ENCODE measurements around the gene LCNL1. TPM values are rescaled to one million over a fixed set of nuclear protein-coding genes. Genes with fewer than 3 reads are reported as not detected.

Gene LCNL1
- total RNA-seq, 1 experiment from 2014 or later: not detected

DNA sequence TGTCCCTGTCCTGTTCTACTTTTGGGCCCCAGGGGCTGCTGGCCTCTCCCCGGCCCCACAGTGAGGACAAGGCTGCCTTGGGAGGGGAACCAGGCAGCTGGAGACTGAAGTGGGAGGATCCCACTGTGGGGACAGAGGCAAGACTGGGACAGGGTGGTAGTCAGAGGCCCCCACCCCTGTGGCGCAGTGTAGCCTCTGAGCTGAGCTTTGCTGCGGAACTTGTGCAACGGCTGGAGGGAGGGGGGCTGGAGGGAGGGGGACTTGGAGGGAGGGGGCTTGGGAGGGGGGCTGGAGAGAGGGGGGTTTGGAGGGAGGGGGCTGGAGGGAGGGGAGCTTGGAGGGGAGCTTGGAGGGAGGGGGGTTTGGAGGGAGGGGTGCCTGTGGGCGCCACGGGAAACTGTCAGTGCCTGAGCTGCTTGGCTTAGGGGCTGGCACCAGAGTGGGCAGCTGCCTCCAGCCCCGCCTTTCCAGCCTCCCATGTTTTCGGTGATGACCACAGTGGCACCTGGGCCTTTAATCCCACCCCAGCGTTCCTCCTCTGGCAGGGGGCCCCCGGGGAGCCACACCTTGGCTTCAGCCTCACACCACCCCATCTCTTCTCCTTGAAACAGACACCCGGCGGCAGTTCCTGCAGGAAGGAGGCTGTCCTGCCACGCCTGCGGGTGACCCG lies 51.4 kb downstream of the LCNL1 start:
- no peak for DNase-seq (ENCODE audit: low spot score)
- CTCF ChIA-PET: interaction anchor here (0.6 to 1.9 kb wide), 9 partner anchors 13 to 255 kb away, joined by 3 to 17 read pairs (median 3); partner anchors contain the start of genes MAN1B1, NPDC1 and TMEM141
- TF ChIP-seq, protein P1, sequence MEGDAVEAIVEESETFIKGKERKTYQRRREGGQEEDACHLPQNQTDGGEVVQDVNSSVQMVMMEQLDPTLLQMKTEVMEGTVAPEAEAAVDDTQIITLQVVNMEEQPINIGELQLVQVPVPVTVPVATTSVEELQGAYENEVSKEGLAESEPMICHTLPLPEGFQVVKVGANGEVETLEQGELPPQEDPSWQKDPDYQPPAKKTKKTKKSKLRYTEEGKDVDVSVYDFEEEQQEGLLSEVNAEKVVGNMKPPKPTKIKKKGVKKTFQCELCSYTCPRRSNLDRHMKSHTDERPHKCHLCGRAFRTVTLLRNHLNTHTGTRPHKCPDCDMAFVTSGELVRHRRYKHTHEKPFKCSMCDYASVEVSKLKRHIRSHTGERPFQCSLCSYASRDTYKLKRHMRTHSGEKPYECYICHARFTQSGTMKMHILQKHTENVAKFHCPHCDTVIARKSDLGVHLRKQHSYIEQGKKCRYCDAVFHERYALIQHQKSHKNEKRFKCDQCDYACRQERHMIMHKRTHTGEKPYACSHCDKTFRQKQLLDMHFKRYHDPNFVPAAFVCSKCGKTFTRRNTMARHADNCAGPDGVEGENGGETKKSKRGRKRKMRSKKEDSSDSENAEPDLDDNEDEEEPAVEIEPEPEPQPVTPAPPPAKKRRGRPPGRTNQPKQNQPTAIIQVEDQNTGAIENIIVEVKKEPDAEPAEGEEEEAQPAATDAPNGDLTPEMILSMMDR (conservative IDR thresholded peaks at IDR 0.05; ENCODE audit: low read depth, low read length): no peak
- TF ChIP-seq EZH2 (IDR thresholded peaks at IDR 0.05; ENCODE audit: borderline replicate concordance, low read depth, low read length, poor library complexity, severe bottlenecking): no peak
- intact Hi-C loops (cut with micrococcal nuclease; ENCODE audit: unreplicated experiment): no loop called here
- H3K27ac ChIP-seq (ENCODE audit: low read depth, low read length, poor library complexity, severe bottlenecking): no peak overlapping the region
- BruUV-seq (replicated peaks): no TSS peak
- POLR2A ChIA-PET (ENCODE audit: low non-redundant PET): interaction anchor here (0.6 kb wide), 2 partner anchors 10 to 12 kb away, joined by 3 to 4 read pairs; no protein-coding TSS in a partner anchor
- peaks cover 2% of the 10 kb centered on the region for H3K36me3 ChIP-seq (ENCODE audit: insufficient read depth, low read length, poor library complexity, severe bottlenecking)
- H3K9me3 ChIP-seq (ENCODE audit: low read depth, low read length, poor library complexity, severe bottlenecking): no peaks in the 10 kb centered on the region
- H3K4me3 ChIP-seq (ENCODE audit: low read depth, low read length, poor library complexity, severe bottlenecking): peak overlapping the region; percentile 22
- H3K27me3 ChIP-seq (replicated peaks; ENCODE audit: insufficient read depth, low read depth, low read length, poor library complexity): no peaks in the 10 kb centered on the region
- peaks cover 10% of the 10 kb centered on the region for H3K4me1 ChIP-seq (ENCODE audit: insufficient read depth, low read length, poor library complexity, severe bottlenecking)

DNA sequence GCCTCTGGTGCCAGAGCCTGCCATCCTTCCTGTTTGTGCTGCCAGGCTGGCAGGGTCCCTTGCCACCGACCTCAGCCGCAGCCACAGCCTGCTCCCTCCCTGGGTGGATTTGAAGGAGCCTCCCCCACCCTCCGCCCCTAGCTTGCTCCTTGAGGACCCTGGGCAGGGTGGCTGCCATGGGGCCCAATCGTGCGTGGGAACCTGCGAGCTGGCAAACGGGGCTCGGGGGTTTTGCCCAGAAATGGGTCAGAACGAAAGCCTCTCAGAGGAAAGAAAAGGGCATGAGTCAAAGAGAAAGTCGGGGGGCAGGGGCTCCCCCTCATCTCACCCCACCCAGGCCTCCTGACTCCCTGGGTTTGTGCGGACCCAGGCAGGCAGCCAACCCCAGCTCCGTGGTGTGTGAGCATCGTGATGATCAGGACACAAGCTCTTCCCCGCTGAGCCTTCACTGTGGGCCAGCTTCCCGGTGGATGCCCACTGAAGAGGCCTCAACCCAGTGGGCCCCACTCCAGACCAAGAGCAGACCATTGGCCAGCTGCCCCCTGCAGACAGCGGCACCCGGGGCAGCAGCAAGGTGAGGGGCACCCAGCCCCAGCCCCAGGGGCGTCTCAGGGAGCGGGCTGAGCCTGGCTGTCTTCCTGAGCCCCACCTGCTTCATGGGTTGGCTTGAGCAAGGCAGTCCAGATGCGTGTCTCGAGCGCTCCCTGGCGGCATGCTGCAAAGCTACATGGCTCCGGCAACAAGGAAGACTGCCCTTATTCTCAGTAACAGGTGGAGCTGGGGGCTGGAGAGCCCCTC lies 52.1 kb downstream of the LCNL1 start:
- Histone ChIP-seq H3K27ac (ENCODE audit: low read depth, low read length, poor library complexity, severe bottlenecking) (no peak overlapping the region), H3K4me3 (ENCODE audit: low read depth, low read length, poor library complexity, severe bottlenecking) (peak overlapping the region; percentile 22), H3K36me3 (ENCODE audit: insufficient read depth, low read length, poor library complexity, severe bottlenecking) (peaks cover 10% of the 10 kb centered on the region), H3K4me1 (ENCODE audit: insufficient read depth, low read length, poor library complexity, severe bottlenecking) (peaks cover 9% of the 10 kb centered on the region), H3K27me3 (replicated peaks; ENCODE audit: insufficient read depth, low read depth, low read length, poor library complexity) (no peaks in the 10 kb centered on the region), H3K9me3 (ENCODE audit: low read depth, low read length, poor library complexity, severe bottlenecking) (no peaks in the 10 kb centered on the region)
- intact Hi-C loops (cut with micrococcal nuclease; ENCODE audit: unreplicated experiment): loop anchor here (1.0 kb wide), 1 partner anchor 248 kb away; no protein-coding TSS in a partner anchor
- peak; percentile 89 for DNase-seq (ENCODE audit: low spot score)
- BruUV-seq (replicated peaks): no TSS peak
- ChIA-PET CTCF (interaction anchor here (0.6 to 1.9 kb wide), 20 partner anchors 10 to 373 kb away, joined by 3 to 17 read pairs (median 3); partner anchors contain the start of genes AJM1, MAN1B1, NPDC1 and TMEM141), POLR2A (ENCODE audit: low non-redundant PET) (interaction anchor here (0.6 kb wide), 2 partner anchors 10 to 13 kb away, joined by 3 to 4 read pairs; no protein-coding TSS in a partner anchor)
- TF ChIP-seq, protein P1 (conservative IDR thresholded peaks at IDR 0.05; ENCODE audit: low read depth, low read length): peak; percentile 96
- no peak for TF ChIP-seq EZH2 (IDR thresholded peaks at IDR 0.05; ENCODE audit: borderline replicate concordance, low read depth, low read length, poor library complexity, severe bottlenecking)

Other genes with a start within 250 kb of the LCNL1 start
- gene LCN10, start 240.1 kb upstream of the LCNL1 start, total RNA-seq (2021): 0.15 and 0.35 TPM in 2 replicates
- gene LCN6, start 234.5 kb upstream of the LCNL1 start, total RNA-seq (2021): not detected in 2 replicates
- not detected in 2 replicates for gene LCN8, start 224.8 kb upstream of the LCNL1 start, total RNA-seq (2021)
- not detected in 2 replicates for gene LCN15, start 218.5 kb upstream of the LCNL1 start, total RNA-seq (2021)
- 32.7 and 39.5 TPM in 2 replicates for gene TMEM141, start 191.6 kb upstream of the LCNL1 start, total RNA-seq (2021)
- 0.46 TPM in 1 of 2 replicates, not detected in the other for gene CCDC183, start 186.7 kb upstream of the LCNL1 start, total RNA-seq (2021)
- gene RABL6, start 175.0 kb upstream of the LCNL1 start, total RNA-seq (2021): 208 and 210 TPM in 2 replicates
- gene AJM1, start 140.5 kb upstream of the LCNL1 start, total RNA-seq (2021): 1.8 and 2.0 TPM in 2 replicates
- gene PHPT1, start 133.6 kb upstream of the LCNL1 start, total RNA-seq (2021): 94.7 and 109 TPM in 2 replicates
- gene MAMDC4, start 130.6 kb upstream of the LCNL1 start, total RNA-seq (2021): 7.9 and 10.1 TPM in 2 replicates
- gene EDF1, start 116.7 kb upstream of the LCNL1 start, total RNA-seq (2021): 321 and 330 TPM in 2 replicates
- 29.2 and 33.2 TPM in 2 replicates for gene TRAF2, start 96.5 kb upstream of the LCNL1 start, total RNA-seq (2021)
- 76.7 and 81.8 TPM in 2 replicates for gene FBXW5, start 38.3 kb upstream of the LCNL1 start, total RNA-seq (2021)
- gene C8G, start 37.8 kb upstream of the LCNL1 start, total RNA-seq (2021): 0.74 and 0.75 TPM in 2 replicates
- gene LCN12, start 30.7 kb upstream of the LCNL1 start, total RNA-seq (2021): 1.1 TPM in 1 of 2 replicates, not detected in the other
- not detected in 2 replicates for gene PTGDS, start 5.5 kb upstream of the LCNL1 start, total RNA-seq (2021)
- gene PAXX, start 9.4 kb downstream of the LCNL1 start, total RNA-seq (2021): 91.5 and 99.5 TPM in 2 replicates
- gene CLIC3, start 13.6 kb downstream of the LCNL1 start, total RNA-seq (2021): not detected in 2 replicates
- 27.8 and 38.9 TPM in 2 replicates for gene ABCA2, start 45.2 kb downstream of the LCNL1 start, total RNA-seq (2021)
- gene FUT7, start 49.1 kb downstream of the LCNL1 start, total RNA-seq (2021): not detected in 2 replicates
- gene NPDC1, start 63.2 kb downstream of the LCNL1 start, total RNA-seq (2021): 73.9 and 81.4 TPM in 2 replicates
- not detected in 2 replicates for gene ENTPD2, start 71.1 kb downstream of the LCNL1 start, total RNA-seq (2021)
- 30.6 and 33.7 TPM in 2 replicates for gene SAPCD2, start 87.6 kb downstream of the LCNL1 start, total RNA-seq (2021)
- gene UAP1L1, start 94.5 kb downstream of the LCNL1 start, total RNA-seq (2021): 11.2 and 13.0 TPM in 2 replicates
- gene MAN1B1, start 104.0 kb downstream of the LCNL1 start, total RNA-seq (2021): 48.6 and 54.9 TPM in 2 replicates
- 120 and 122 TPM in 2 replicates for gene DPP7, start 131.7 kb downstream of the LCNL1 start, total RNA-seq (2021)
- gene GRIN1, start 156.2 kb downstream of the LCNL1 start, total RNA-seq (2021): 0.17 and 0.52 TPM in 2 replicates
- gene LRRC26, start 187.1 kb downstream of the LCNL1 start, total RNA-seq (2021): not detected in 2 replicates
- not detected in 2 replicates for gene TMEM210, start 189.1 kb downstream of the LCNL1 start, total RNA-seq (2021)
- 49.6 and 54.1 TPM in 2 replicates for gene ANAPC2, start 205.6 kb downstream of the LCNL1 start, total RNA-seq (2021)
- gene SSNA1, start 205.7 kb downstream of the LCNL1 start, total RNA-seq (2021): 86.8 and 87.3 TPM in 2 replicates
- 23.0 and 25.7 TPM in 2 replicates for gene TPRN, start 217.7 kb downstream of the LCNL1 start, total RNA-seq (2021)
- 37.5 and 41.8 TPM in 2 replicates for gene TMEM203, start 222.7 kb downstream of the LCNL1 start, total RNA-seq (2021)
- gene NDOR1, start 222.7 kb downstream of the LCNL1 start, total RNA-seq (2021): 40.2 and 41.5 TPM in 2 replicates
- 13.7 and 20.2 TPM in 2 replicates for gene RNF208, start 239.2 kb downstream of the LCNL1 start, total RNA-seq (2021)
- 0.37 TPM in 1 of 2 replicates, not detected in the other for gene CYSRT1, start 242.2 kb downstream of the LCNL1 start, total RNA-seq (2021)
- 0.17 TPM in 1 of 2 replicates, not detected in the other for gene RNF224, start 244.5 kb downstream of the LCNL1 start, total RNA-seq (2021)
- not detected in 2 replicates for gene SLC34A3, start 247.9 kb downstream of the LCNL1 start, total RNA-seq (2021)

All from A673 (cell line).